HEK293 (cell line): ENCODE measurements around the gene KRTAP3-3.

Experiments used
- CTCF ChIA-PET: fragments of 350-600 bp; formaldehyde crosslinking; extraction: SDS; loops from one replicate; lab custom pipeline; 2021; ENCODE audit warnings: antibody characterized with exemption; lab: Yijun Ruan, JAX
- POLR2A ChIA-PET: fragments of 300-600 bp; formaldehyde crosslinking; extraction: SDS; loops from one replicate; lab custom pipeline; 2020; ENCODE audit warnings: antibody characterized with exemption, inconsistent platforms; lab: Yijun Ruan, JAX
- H3K27ac ChIP-seq: fragments of 200-500 bp; sonication (Bioruptor generic); 2 replicates; pipeline ENCODE4 v1.5.1; 2014; ENCODE audit warnings: low read depth, low read length, control low read depth, inconsistent platforms; ENCODE audit errors: extremely low read depth
- H3K36me3 ChIP-seq, 2 experiments: fragments of 200-500 bp in 1 of 2; sonication (Bioruptor generic) in 1 of 2; 1 replicate in 1 of 2; 2 replicates in 1 of 2; pipeline ENCODE4 v1.5.1; 2014 to 2017; ENCODE audit warnings: inconsistent platforms in 2 of 2, low read length in 2 of 2; ENCODE audit not compliant: control insufficient read depth in 2 of 2, insufficient read depth in 1 of 2
- H3K4me1 ChIP-seq: fragments of 200-500 bp; sonication (Bioruptor generic); 2 replicates; pipeline ENCODE4 v1.5.1; 2014; ENCODE audit warnings: mild to moderate bottlenecking, low read length, inconsistent platforms; ENCODE audit not compliant: control insufficient read depth, insufficient read depth
- H3K4me3 ChIP-seq: 2 replicates; pipeline ENCODE4 v1.5.1; 2011; ENCODE audit warnings: low read depth, mild to moderate bottlenecking, control low read depth, low read length, moderate library complexity
- H3K9me3 ChIP-seq: fragments of 200-500 bp; sonication (Bioruptor generic); 2 replicates; pipeline ENCODE4 v1.5.1; 2014; ENCODE audit warnings: low read depth, low read length, inconsistent platforms; ENCODE audit not compliant: control insufficient read depth, insufficient read depth
- ATF2 ChIP-seq: fragments of 450-650 bp; formaldehyde crosslinking; IDR thresholded peaks from 2 replicates; pipeline ENCODE4 v1.5.1; 2016; ENCODE audit warnings: missing biosample characterization, missing genetic modification characterization, low read depth
- BCL11B ChIP-seq: fragments of 450-650 bp; formaldehyde crosslinking; IDR thresholded peaks from 2 replicates; pipeline ENCODE4 v1.5.1; 2016; ENCODE audit warnings: low read depth, missing biosample characterization, missing genetic modification characterization
- FEZF1 ChIP-seq: fragments of 450-650 bp; formaldehyde crosslinking; IDR thresholded peaks from 2 replicates; pipeline ENCODE4 v1.5.1; 2016; ENCODE audit warnings: missing biosample characterization, missing genetic modification characterization
- GLI2 ChIP-seq: fragments of 450-650 bp; formaldehyde crosslinking; IDR thresholded peaks from 2 replicates; pipeline ENCODE4; 2017; ENCODE audit warnings: missing biosample characterization, missing genetic modification characterization, low read depth, borderline replicate concordance
- GLI4 ChIP-seq: fragments of 450-650 bp; formaldehyde crosslinking; IDR thresholded peaks from 2 replicates; pipeline ENCODE4 v1.5.1; 2016; ENCODE audit warnings: missing biosample characterization, missing genetic modification characterization
- PRDM10 ChIP-seq: fragments of 450-650 bp; formaldehyde crosslinking; IDR thresholded peaks from 2 replicates; pipeline ENCODE4 v1.5.1; 2016; ENCODE audit warnings: missing biosample characterization, missing genetic modification characterization
- ZBTB10 ChIP-seq: fragments of 450-650 bp; formaldehyde crosslinking; IDR thresholded peaks from 2 replicates; pipeline ENCODE4 v1.5.1; 2016; ENCODE audit warnings: missing biosample characterization, missing genetic modification characterization
- ZEB2 ChIP-seq: fragments of 450-650 bp; formaldehyde crosslinking; IDR thresholded peaks from 2 replicates; pipeline ENCODE4 v1.5.1; 2016; ENCODE audit warnings: missing biosample characterization, missing genetic modification characterization
- ZNF121 ChIP-seq: fragments of 450-650 bp; formaldehyde crosslinking; IDR thresholded peaks from 2 replicates; pipeline ENCODE4 v1.5.1; 2016; ENCODE audit warnings: missing biosample characterization, missing genetic modification characterization
- ZNF175 ChIP-seq: fragments of 450-650 bp; formaldehyde crosslinking; IDR thresholded peaks from 2 replicates; pipeline ENCODE4 v1.5.1; 2016; ENCODE audit warnings: missing biosample characterization, missing genetic modification characterization
- ZNF18 ChIP-seq: fragments of 450-650 bp; formaldehyde crosslinking; IDR thresholded peaks from 2 replicates; pipeline ENCODE4 v1.5.1; 2016; ENCODE audit warnings: missing biosample characterization, missing genetic modification characterization
- ZNF211 ChIP-seq: fragments of 450-650 bp; formaldehyde crosslinking; IDR thresholded peaks from 2 replicates; pipeline ENCODE4 v1.5.1; 2016; ENCODE audit warnings: low read depth, missing biosample characterization, missing genetic modification characterization
- ZNF292 ChIP-seq: fragments of 450-650 bp; formaldehyde crosslinking; IDR thresholded peaks from 2 replicates; pipeline ENCODE4 v1.5.1; 2016; ENCODE audit warnings: low read depth, missing biosample characterization, missing genetic modification characterization, borderline replicate concordance
- ZNF341 ChIP-seq: fragments of 450-650 bp; formaldehyde crosslinking; IDR thresholded peaks from 2 replicates; pipeline ENCODE4; 2016; ENCODE audit warnings: low read depth, missing biosample characterization, missing genetic modification characterization
- ZNF398 ChIP-seq: fragments of 450-650 bp; formaldehyde crosslinking; IDR thresholded peaks from 2 replicates; pipeline ENCODE4 v1.5.1; 2017; ENCODE audit warnings: missing biosample characterization, missing genetic modification characterization
- ZNF426 ChIP-seq: fragments of 450-650 bp; formaldehyde crosslinking; IDR thresholded peaks from 2 replicates; pipeline ENCODE4 v1.5.1; 2017; ENCODE audit warnings: missing biosample characterization, missing genetic modification characterization, mild to moderate bottlenecking, inconsistent platforms, moderate library complexity
- ZNF449 ChIP-seq: fragments of 450-650 bp; formaldehyde crosslinking; IDR thresholded peaks from 2 replicates; pipeline ENCODE4 v1.5.1; 2017; ENCODE audit warnings: missing biosample characterization, mild to moderate bottlenecking, missing genetic modification characterization, moderate library complexity
- ZNF560 ChIP-seq: fragments of 450-650 bp; formaldehyde crosslinking; IDR thresholded peaks from 2 replicates; pipeline ENCODE4 v1.5.1; 2017; ENCODE audit warnings: missing biosample characterization, missing genetic modification characterization, borderline replicate concordance
- ZNF623 ChIP-seq: fragments of 450-650 bp; formaldehyde crosslinking; IDR thresholded peaks from 2 replicates; pipeline ENCODE4 v1.5.1; 2016; ENCODE audit warnings: missing biosample characterization, missing genetic modification characterization
- ZSCAN5A ChIP-seq: fragments of 450-650 bp; formaldehyde crosslinking; IDR thresholded peaks from 2 replicates; pipeline ENCODE4 v1.5.1; 2016; ENCODE audit warnings: missing biosample characterization, missing genetic modification characterization

The KRTAP3-3 gene

GRCh38 chr17:40996829-40997228 lies 2.9 kb upstream of the KRTAP3-3 start:
- no peak overlapping the region for H3K4me3 ChIP-seq
- ChIA-PET CTCF (interaction anchor here (0.7 to 1.0 kb wide), 2 partner anchors 17 to 667 kb away, joined by 3 read pairs; no protein-coding TSS in a partner anchor), POLR2A (no interaction called here)
- H3K4me1 ChIP-seq = no peaks in the 10 kb centered on the region
- H3K36me3 ChIP-seq = no peaks in the 10 kb centered on the region
- TF ChIP-seq PRDM10 (tag by site-specific recombination) (no peak), ZNF175 (tag by site-specific recombination) (no peak), ZNF426 (tag by site-specific recombination) (no peak), GLI4 (tag by site-specific recombination) (no peak), ZNF560 (tag by site-specific recombination) (no peak), ZNF449 (tag by site-specific recombination) (no peak), ZNF341 (tag by site-specific recombination) (no peak), ZNF623 (no peak), FEZF1 (tag by site-specific recombination) (no peak), ZSCAN5A (tag by site-specific recombination) (no peak), ZNF121 (tag by site-specific recombination) (no peak), ZNF292 (tag by site-specific recombination) (no peak), ATF2 (tag by site-specific recombination) (no peak), GLI2 (tag by site-specific recombination) (no peak), ZBTB10 (tag by site-specific recombination) (no peak), ZEB2 (no peak), ZNF211 (no peak), ZNF398 (no peak), ZNF18 (tag by site-specific recombination) (no peak), BCL11B (tag by site-specific recombination) (no peak)
- no peak overlapping the region for H3K27ac ChIP-seq
- H3K9me3 ChIP-seq = no peaks in the 10 kb centered on the region
